ENCODE results near the gene TMEM218. TPM values are rescaled to one million over a fixed set of nuclear protein-coding genes. Genes with fewer than 3 reads are reported as not detected.

The TMEM218 gene
- 10 to 100 TPM; 15.1 to 17.2 TPM for total RNA-seq
- polyA plus RNA-seq (ENCODE audit: insufficient read depth, low read depth, low replicate concordance), result 17.7 TPM
- long read RNA-seq, donor 1, full-length matches to known transcripts, result 3 of 3 reads
- long read RNA-seq, donor 1, partial matches to known transcripts, result 0 of 3 reads
- long read RNA-seq, donor 1, other reads (novel, unspliced or antisense), result 0 of 3 reads
- long read RNA-seq, donor 2, result 0 reads

DNA sequence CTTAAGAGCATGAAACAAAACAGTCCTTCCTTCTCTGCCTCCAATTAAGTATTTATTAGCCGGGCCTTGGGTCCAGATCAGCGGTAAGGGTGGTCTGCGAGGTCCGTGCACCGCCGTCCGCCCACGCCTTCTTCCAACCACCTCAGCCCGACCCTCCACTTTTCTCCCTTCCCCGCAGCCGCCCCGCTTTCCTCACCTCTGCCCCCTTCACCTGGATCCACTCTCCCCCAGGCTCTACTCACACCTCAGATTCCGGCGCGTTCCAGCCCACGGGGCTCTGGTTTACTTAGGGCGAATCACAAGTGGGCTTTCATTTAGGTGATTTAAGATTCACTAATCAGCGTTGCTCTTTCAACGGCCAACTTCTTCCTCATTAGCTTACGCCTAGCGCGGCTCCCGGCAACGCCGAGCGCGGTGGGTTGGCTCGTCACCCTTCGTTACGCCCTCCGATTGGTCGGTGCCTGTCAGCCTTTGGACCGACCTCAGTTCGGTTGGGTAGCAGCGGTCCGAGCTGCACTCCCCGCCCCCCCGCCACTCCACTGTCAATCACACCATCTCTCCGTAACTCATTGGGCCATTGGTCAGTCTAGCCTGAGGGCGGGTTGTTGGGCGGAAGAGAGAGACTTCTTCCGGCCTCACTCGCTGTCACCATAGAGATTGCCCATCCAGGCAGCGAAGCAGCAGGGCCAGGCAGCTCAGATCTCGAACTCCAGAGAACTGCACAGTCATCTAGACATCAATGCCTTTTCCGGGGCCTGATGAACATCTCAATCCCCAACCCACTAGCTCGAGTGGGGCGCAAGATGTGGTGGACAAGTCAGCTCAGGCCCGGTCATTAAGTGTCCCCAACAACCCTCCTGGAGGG lies at the start of gene TMEM218:
TSS of gene TMEM218 (minus strand) at position 284 of the 865 bp plus-strand sequence. CDS start 9,385 bp downstream, outside the sequence.
- Histone ChIP-seq H3K4me1 (no peaks in the 10 kb centered on the region), H3K4me3 (peak within 1 kb of the TSS; percentile 69 to 83), H3K27me3 (no peaks in the 10 kb centered on the region), H3K27ac (peak within 1 kb of the TSS; percentile 48 to 81), H3K36me3 (ENCODE audit: low read depth, missing control alignments) (no peaks in the 10 kb centered on the region), H3K9me3 (no peaks in the 10 kb centered on the region)
- intact Hi-C loops (cut with DNase I; ENCODE audit: low total_unique reads), result no loop called here
- TF ChIP-seq, protein P1, sequence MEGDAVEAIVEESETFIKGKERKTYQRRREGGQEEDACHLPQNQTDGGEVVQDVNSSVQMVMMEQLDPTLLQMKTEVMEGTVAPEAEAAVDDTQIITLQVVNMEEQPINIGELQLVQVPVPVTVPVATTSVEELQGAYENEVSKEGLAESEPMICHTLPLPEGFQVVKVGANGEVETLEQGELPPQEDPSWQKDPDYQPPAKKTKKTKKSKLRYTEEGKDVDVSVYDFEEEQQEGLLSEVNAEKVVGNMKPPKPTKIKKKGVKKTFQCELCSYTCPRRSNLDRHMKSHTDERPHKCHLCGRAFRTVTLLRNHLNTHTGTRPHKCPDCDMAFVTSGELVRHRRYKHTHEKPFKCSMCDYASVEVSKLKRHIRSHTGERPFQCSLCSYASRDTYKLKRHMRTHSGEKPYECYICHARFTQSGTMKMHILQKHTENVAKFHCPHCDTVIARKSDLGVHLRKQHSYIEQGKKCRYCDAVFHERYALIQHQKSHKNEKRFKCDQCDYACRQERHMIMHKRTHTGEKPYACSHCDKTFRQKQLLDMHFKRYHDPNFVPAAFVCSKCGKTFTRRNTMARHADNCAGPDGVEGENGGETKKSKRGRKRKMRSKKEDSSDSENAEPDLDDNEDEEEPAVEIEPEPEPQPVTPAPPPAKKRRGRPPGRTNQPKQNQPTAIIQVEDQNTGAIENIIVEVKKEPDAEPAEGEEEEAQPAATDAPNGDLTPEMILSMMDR (IDR thresholded peaks at IDR 0.05), result no peak
- no peak for TF ChIP-seq POLR2A (IDR thresholded peaks at IDR 0.05)
- peak; percentile 100 for DNase-seq
- 4 to 6% methylated on average over 28 to 49 of the region's 49 CpGs for WGBS, 2 donors

DNA sequence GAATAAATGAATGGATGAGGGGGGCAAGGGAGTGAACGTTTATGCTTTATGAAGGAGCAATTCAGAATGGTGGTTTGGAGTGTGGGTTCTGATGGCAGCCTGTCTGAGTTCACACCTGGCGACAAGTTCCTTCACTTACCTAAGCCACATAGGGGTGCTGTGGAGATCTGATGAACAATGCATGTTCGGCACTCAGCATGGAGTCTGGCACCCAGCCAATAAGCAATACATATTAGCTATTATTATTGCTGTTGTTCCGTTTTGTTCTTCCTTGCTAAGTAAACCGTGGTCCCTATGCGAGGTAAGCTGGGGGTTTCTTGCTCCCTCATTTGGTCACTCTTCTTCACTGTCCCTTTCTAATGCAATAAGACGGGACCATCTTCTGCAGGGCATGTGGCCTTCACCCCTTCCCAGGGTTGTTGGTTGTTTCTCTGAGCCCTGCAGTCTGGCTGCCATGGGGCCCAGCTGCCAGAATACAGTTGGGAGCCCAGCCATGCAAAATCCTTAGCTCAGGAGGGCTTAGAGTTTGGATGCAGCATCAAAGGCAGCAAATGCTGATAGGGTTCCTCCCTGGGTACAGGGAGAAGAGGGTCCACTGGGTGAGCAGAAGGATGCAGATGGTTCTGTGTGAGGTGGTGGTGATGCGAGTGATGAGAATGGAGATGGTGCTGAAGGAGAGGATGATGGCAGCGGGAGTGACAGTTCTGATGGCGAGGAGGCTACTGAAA lies 46.7 kb upstream of the TMEM218 start:
- Histone ChIP-seq H3K9me3 (no peaks in the 10 kb centered on the region), H3K4me3 (no peak overlapping the region), H3K27ac (no peak overlapping the region), H3K4me1 (no peaks in the 10 kb centered on the region), H3K36me3 (ENCODE audit: low read depth, missing control alignments) (no peaks in the 10 kb centered on the region), H3K27me3 (no peaks in the 10 kb centered on the region)
- TF ChIP-seq, protein P1 (IDR thresholded peaks at IDR 0.05), result no peak
- no peak for TF ChIP-seq POLR2A (IDR thresholded peaks at IDR 0.05)
- intact Hi-C loops (cut with DNase I; ENCODE audit: low total_unique reads), result no loop called here
- WGBS, 2 donors, result 94% methylated on average over 10 of the region's 10 CpGs
- no peak for DNase-seq

DNA sequence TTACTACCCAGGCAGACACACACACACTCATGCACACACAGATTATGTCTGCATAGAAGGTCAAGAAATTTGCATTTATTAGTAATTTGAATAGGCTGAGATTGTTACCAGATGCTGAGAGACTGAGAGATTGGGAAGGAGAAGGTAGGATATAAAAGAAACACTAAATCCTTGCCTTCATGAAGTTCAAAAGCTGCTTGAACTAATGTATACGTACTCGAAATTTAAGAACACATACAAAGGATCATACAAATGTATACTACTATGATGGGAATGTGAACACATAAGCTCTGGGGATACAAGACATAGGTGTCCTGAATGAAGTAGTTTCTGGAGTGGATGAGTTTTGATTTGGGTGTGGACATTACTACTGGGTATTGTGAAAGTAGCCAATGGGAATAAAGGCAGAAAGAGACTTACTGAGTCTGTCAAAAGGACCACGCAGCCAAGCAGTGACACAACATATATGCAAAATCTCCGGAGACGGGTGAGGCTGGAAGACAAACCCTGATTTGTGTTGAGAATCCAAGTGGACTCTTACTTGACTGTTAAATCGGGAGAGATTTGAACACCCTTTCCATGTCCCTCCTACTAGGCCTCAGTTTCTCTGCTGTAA lies 45.8 kb upstream of the TMEM218 start:
- 93 to 96% methylated on average over 6 of the region's 6 CpGs for WGBS, 2 donors
- Histone ChIP-seq H3K27ac (no peak overlapping the region), H3K4me1 (no peaks in the 10 kb centered on the region), H3K9me3 (no peaks in the 10 kb centered on the region), H3K27me3 (no peaks in the 10 kb centered on the region), H3K36me3 (ENCODE audit: low read depth, missing control alignments) (no peaks in the 10 kb centered on the region), H3K4me3 (no peak overlapping the region)
- no peak for DNase-seq
- TF ChIP-seq, protein P1 (IDR thresholded peaks at IDR 0.05), result no peak
- TF ChIP-seq POLR2A (IDR thresholded peaks at IDR 0.05), result no peak
- intact Hi-C loops (cut with DNase I; ENCODE audit: low total_unique reads), result no loop called here

DNA sequence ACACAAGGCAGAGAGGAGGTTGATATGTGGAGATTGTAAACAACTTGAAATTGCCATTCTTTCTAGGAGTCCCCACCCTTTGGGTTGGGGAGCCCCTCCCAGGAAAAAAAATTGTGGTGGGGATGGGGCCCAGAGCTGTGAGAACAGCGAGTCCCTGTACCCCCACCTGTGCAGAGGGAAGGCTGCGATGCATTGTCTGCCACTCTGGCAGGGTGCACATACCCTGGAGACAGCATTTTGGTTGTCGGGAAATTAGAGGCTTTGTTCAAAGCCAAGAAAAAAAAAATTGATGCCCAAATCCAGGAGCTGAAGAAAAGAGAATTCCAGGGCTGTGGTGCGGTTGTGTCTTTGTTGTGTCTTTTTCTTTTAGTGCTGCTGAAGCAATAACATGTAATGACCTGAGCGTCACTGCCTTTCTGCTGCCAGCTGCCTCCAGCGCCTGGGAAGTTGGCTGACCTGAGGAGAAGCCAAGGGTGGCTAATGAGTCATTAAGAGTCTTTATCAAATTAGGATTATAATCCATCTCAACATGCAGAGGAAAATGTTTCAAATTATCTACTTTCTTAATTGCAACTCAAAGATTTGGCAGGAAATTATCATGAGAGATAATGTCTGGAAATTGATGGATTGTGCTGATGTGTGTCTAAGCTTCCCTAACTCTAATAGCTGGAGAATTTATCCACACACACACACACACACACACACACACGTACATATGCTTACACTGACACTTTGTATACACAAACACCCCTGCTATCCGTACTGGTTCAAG lies 45.1 kb upstream of the TMEM218 start:
- TF ChIP-seq POLR2A (IDR thresholded peaks at IDR 0.05), result no peak
- no peak for DNase-seq
- H3K27ac ChIP-seq, result no peak overlapping the region
- H3K36me3 ChIP-seq (ENCODE audit: low read depth, missing control alignments), result no peaks in the 10 kb centered on the region
- 79 to 86% methylated on average over 8 of the region's 8 CpGs for WGBS, 2 donors
- intact Hi-C loops (cut with DNase I; ENCODE audit: low total_unique reads), result no loop called here
- H3K9me3 ChIP-seq, result no peaks in the 10 kb centered on the region
- no peak overlapping the region for H3K4me3 ChIP-seq
- no peaks in the 10 kb centered on the region for H3K4me1 ChIP-seq
- H3K27me3 ChIP-seq, result no peaks in the 10 kb centered on the region
